Right lung (tissue), 5 donors: ENCODE results near the gene OGFRL1. TPM values are rescaled to one million over a fixed set of nuclear protein-coding genes. Genes with fewer than 3 reads are reported as not detected.

Experiments used
- DNase-seq, 2 donors: peaks; one replicate each; pipeline ENCODE4 v3.0.0-alpha.2; 2013
- polyA plus RNA-seq, 5 donors: library from polyadenylated mRNA; unstranded; fragments of 120-200 nt; gene quantifications; one replicate each; pipeline versions ENCODE4 v1.2.1 to v1.2.3, GENCODE V29; 2013; ENCODE audit warnings: inconsistent platforms in 1 of 5, low replicate concordance in 1 of 5; ENCODE audit not compliant: insufficient read length in 5 of 5, insufficient read depth in 1 of 5

The OGFRL1 gene
- polyA plus RNA-seq, 5 donors, result 8.1 to 16.9 (median 14.3) TPM

DNA sequence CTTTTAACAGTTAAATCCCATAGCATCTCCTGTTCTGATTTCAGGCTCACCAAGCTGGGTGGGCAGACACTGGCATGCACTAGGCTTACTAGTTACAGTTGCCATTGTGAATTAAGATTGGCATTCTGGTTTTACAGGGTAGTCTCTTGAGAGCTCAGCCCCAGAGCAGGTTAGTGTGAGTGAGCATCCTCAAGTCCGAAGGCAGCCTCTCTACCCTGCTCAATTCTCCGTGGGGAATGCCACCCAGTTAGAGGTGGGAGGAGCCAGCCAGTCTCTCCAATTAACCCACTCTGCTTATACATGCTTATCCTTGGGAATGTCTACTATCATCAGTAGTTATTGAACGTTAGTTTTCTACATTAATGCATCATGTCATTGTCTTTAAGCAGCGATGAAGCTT is 8.9 kb upstream of the OGFRL1 start:
- no peak for DNase-seq

GRCh38 chr6:71280701-71281100 is 7.9 kb upstream of the OGFRL1 start:
- DNase-seq, result no peak

GRCh38 chr6:71284785-71285184 is 3.8 kb upstream of the OGFRL1 start:
- no peak for DNase-seq

DNA sequence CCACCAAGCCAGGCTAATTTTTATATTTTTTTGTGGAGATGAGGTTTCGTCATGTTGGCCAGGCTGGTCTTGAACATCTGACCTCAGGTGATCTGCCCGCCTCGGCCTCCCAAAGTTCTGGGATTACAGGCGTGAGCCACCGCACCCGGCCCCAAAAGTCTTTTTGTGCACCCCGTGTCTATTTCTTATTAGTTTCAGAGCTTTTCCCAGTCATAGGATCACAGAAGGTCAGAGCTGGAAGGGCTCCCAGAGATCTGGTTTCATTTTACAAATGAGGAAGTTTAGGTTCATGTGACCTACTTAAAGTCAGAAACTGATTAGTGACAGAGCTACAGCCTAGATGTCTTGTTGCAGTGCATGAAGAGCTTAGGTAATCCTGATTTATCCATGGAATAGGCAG is 1.6 kb upstream of the OGFRL1 start:
- DNase-seq, result no peak

- DNase-seq, result no peak
Observed at GRCh38 chr6:71287926-71288227, 734 bp upstream of the OGFRL1 start.

DNA sequence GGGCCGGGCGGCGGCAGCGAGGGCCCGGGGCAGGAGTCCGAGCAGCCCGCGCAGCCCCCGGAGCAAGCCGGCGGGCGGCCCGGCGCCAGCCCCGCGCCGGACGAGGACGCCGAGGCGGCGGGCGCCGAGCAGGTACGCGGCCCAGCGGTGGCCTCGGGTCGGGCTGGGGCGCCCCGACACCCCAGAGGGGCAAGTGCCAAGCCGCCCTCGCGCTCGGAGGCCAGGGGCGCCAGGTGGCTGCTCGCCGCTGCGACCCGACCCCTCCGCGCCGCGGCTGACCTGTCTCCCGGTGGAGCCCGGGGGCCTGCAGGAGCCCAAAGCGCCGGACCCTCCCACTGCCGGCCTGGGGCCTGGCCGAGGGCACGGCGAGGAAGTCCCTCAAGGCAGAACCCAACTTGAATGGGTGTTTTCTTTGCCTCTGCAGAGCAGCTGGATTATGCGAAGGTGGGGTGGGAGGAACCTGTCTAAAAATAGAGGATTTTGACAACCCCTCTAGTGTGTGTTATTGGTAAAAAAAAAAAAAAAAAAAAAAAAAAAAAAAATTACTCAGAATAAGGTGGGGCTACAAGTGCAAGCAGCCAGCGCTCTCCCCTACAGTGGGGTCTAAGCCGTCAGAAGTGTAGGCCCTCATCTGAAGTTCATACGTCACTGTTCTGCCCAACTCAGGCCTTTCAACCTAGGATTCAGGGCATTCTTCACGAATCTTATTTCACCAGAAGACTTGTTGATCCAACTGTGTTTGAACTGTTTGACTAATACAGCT is 609 bp downstream of the OGFRL1 start:
- peak; percentile 27 to 28 for DNase-seq

DNA sequence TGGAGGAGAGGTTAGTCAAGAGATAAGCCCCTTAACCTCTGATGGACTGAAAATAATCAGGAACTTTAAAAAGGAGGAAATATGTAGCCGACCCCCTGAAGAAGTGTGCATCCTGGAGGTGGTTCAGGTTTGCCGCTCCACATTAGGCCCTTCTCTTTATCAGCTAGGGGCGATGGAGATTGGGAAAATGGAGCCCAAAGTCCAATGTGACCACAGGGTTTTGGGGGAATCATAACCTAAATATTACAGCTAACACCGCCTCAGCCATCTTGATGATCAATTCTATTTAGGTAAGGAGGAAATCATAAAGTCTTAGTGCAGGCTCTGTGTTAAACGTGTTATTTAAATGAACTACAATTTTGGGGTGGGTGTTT is 1.2 kb downstream of the OGFRL1 start:
- no peak for DNase-seq

DNA sequence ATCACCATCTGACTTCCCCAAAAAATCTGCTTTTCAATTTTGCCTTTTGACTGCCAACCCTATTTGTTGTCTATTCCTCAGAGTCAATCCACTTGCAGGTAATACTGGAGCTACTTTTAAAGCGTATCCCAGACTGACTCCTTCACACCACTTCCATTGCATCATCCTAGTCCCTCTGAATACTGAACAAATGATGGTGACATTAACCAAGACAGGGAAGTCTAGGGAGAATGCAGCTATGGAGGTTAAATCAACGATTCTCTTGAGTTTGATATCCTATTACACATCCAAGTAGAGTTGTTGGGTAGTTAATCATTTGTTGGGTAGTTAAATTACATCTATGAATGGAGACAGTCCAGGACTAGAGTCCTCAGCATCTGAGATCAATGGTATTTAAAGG is 2.0 kb downstream of the OGFRL1 start:
- no peak for DNase-seq

DNA sequence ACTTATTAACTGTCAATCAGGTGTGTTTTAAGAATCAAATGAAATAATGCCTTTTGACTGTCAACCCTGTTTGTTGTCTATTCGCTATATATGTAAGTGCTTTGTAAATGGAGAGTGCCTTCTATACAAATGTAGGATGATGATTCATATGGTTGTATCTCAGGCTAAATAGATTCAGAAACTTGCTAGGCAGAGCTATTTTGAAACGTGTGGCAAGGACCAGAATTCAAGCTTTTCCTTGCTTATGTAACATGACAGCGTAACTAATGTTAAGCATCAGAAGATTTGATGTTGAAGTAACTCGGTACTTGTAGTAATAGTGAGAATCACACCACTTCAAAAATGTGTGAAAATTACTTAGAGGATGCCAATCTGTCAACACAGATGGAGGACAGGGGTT is 3.4 kb downstream of the OGFRL1 start:
- no peak for DNase-seq

GRCh38 chr6:71294121-71294523 is 5.5 kb downstream of the OGFRL1 start:
- no peak for DNase-seq

GRCh38 chr6:71298459-71298858 is 9.8 kb downstream of the OGFRL1 start:
- no peak for DNase-seq

- no peak for DNase-seq
Observed at GRCh38 chr6:71299541-71300470, 11.2 kb downstream of the OGFRL1 start.

DNA sequence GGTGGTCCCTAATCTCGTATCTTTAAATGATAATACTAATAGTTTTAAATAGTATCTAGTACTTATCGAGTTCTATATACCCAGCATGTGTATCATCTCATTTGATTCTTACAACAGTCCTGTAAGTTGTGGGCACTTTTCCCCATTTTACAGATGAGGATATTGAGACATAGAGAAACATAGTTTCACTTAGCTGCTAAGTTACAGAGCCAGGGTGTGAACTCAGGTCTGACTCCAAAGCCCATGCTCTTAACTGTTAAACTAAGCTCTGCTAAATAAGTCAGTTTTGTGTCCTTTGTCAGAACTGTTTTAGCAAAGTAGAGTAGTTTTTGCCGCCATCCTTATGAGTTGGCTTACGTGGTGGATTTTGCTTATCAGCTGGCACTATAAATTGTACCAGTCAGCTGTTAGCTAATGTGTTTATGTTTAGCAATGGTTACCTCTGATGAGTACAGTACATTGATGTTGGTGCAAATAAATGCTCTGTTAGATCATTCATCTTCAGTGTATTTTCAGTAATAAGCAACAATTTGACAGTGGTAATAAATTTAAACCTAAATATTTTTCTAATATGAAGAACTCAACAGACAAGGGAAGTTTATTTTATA is 12.1 kb downstream of the OGFRL1 start:
- DNase-seq, result no peak

GRCh38 chr6:71301546-71301945 is 12.9 kb downstream of the OGFRL1 start:
- no peak for DNase-seq

DNA sequence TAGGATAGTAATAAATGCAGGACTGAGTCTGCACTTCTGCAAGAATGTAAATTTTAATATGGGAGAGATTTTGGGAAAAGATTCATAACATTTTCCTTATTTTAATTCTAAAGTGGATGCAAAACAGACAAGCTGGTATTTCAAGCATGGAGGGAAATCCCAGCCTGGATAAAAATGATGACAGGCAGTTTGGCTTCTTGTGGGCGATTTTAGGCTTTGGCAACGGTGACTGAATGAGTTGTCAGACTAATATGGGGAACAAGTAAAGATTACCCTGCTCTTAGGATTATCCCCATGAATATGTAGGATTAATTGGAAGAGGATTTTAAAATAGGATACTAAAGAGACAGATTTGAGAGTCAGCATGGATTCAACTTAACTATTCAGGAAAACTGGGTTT is 21.0 kb downstream of the OGFRL1 start:
- no peak for DNase-seq

DNA sequence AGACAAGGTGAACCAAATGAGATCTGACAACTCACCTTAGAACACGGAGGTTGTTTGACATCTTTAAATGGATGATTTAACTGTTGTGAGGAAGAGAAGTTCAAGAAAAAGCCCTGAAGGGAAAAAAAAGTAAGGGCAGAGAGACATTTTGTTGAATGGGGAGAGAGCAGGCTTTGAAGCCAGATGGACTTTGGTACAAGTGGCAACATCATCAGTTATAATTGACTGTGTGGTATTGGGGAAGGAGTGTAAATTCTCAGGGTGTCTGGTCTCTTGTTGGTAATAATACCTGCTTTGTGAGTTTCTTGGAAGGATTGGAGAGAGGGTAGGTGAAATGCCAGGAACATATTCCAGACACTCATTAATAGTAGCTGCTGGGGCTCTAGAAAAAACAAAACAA is 21.6 kb downstream of the OGFRL1 start:
- DNase-seq, result no peak

DNA sequence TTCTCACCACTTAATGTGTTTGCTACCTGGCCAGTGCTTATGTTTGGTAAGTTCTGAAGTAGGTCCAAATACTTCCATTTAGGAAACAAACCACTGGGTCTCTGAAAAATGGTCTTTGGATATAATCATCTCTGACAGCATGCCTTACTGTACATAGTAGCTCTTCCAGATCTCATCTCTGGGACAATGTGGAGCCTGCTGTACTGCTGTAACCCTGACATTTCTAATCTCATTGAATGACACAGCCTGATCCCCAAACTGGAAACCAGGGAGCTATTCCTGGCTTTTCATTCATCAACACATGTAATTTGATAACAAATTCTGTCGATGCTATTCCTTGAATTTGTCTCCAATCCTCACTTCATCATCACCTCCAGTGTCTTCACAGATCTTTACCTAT is 23.5 kb downstream of the OGFRL1 start:
- no peak for DNase-seq

DNA sequence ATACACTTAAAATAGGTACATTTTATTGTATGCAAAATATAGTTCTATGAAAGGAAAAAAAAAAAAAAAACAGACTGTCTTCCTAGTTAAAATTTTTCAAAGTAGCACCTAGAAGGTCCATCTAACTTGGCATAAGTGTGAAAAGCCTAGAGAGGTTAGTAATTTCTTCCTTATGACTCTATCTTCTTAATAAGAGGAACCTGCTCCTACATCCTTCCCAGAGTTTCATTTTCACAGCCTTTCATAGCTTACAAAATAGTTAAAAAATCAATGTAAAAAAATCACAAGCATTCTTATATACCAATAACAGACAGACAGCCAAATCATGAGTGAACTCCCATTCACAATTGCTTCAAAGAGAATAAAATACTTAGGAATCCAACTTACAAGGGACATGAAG is 28.8 kb downstream of the OGFRL1 start:
- no peak for DNase-seq

DNA sequence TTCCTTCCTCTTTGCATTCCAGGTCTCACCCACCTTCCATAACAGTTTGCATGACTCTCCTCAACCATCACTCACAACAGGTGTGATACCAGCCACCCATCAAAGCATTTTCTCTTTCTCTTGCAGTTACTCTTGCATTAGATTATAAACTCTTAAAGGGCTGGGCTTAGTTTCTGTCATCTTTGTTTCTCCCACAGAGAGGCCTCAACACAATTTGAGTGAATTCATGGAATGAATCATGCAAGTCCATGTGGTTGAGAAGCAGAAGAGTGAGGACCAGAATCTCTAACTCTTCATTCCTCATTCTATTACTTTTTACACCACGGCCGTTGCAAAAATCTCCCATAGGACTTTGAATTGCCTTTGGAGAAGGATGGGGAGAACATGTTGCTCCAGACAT is 31.4 kb downstream of the OGFRL1 start:
- DNase-seq, result no peak

DNA sequence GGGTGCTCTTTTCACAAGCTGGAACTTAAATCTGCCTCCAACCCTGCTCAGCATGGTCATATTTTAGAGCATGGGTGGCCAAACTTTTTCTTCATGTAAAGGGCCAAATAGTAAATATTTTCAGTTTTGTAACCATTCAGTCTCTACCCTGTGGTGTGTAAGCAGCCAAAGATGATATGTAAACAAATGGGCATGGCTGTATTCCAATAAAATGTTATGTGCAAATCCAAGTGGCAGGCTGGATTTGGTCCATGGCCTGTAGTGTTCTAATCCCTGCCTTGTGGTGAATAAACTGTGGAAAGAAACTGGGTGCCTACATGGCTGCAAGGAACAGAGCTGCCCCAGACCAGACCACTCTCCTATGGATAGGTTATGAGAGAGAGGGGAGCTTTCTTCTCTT is 32.7 kb downstream of the OGFRL1 start:
- DNase-seq, result no peak

DNA sequence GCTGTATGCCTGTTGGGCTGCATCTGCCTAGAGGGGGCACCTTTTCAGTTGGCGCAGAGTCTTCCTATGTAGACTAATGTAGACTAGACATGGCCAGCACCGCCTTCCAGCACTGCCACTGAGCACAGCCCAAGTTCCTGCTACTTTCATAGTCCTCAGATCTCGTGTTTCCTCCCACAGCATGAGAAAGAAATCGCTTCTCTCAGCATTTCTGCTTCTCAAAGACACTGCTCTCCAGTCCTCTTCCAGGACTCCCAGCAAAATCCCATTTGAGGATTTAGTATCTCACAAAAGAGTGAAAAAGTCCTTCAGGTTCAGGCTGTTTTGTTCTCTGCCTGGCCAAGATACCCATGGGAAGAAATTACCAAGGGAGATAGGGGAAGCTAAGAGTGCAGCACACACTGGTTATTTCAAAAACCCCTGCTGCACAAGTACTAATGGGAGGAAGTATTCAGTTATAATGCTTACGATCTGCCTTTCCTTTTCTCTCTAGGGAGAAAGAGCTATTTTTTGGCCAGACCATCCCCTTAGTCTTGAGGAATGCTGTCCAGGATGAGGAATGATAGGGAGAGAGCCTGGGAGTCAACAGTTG is 35.7 kb downstream of the OGFRL1 start:
- no peak for DNase-seq

GRCh38 chr6:71326611-71327010 is 38.0 kb downstream of the OGFRL1 start:
- DNase-seq, result no peak

DNA sequence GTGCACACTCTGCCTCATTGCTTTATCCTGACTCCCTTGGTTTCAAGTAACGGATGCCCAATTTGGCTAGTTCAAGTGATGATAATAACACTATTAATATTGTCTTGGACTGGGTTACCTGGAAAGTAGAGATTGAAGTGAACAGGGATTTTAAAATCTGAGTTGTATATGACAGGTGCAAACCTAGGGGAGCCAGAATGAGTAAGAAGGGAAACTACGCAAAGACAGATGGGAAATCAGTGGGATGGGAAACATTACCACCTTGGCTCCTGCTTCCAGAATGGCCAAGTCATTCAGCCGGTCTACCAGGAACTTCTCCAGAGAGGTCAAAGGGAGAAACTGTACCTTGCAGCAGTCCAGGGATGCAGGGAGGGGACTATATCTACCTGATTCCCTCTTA is 41.9 kb downstream of the OGFRL1 start:
- no peak for DNase-seq
